Stimulated activated CD4-positive, alpha-beta T cell treated with anti-CD3 and anti-CD28 coated beads, Interleukin-15, amount 100 ng/mL, for 48 hours (primary cell): Measurements from ENCODE around the gene PAPLN.

Experiments
- DNase-seq, 2 donors: peaks; one replicate each; pipeline ENCODE4 v3.0.0-alpha.2; 2020; ENCODE audit warnings: low read depth in 2 of 2

The PAPLN gene

GRCh38 chr14:73245480-73246325 is 8.4 kb downstream of the PAPLN start:
- DNase-seq: peak in 1 of 2 donors; percentile 17

GRCh38 chr14:73246387-73247150 is 9.3 kb downstream of the PAPLN start:
- no peak for DNase-seq

- no peak for DNase-seq
Measured at GRCh38 chr14:73248108-73248868, 11.0 kb downstream of the PAPLN start.

GRCh38 chr14:73249108-73249507 is 11.8 kb downstream of the PAPLN start:
- DNase-seq: no peak

GRCh38 chr14:73249564-73250316 is 12.4 kb downstream of the PAPLN start:
- no peak for DNase-seq

- no peak for DNase-seq
Measured at GRCh38 chr14:73250317-73250713, 13.0 kb downstream of the PAPLN start.

GRCh38 chr14:73250781-73251500 is 13.6 kb downstream of the PAPLN start:
- no peak for DNase-seq

- no peak for DNase-seq
Measured at GRCh38 chr14:73251516-73252215, 14.4 kb downstream of the PAPLN start.

GRCh38 chr14:73252491-73253322 is 15.4 kb downstream of the PAPLN start:
- DNase-seq: no peak

GRCh38 chr14:73253323-73253610 is 16.0 kb downstream of the PAPLN start:
- DNase-seq: no peak

- no peak for DNase-seq
Measured at GRCh38 chr14:73253721-73254120, 16.4 kb downstream of the PAPLN start.

GRCh38 chr14:73254247-73255004 is 17.1 kb downstream of the PAPLN start:
- DNase-seq: no peak

- DNase-seq: no peak
Measured at GRCh38 chr14:73255005-73255400, 17.7 kb downstream of the PAPLN start.

- DNase-seq: no peak
Measured at GRCh38 chr14:73255693-73256225, 18.5 kb downstream of the PAPLN start.

GRCh38 chr14:73258076-73258475 is 20.8 kb downstream of the PAPLN start:
- no peak for DNase-seq

GRCh38 chr14:73258845-73259611 is 21.7 kb downstream of the PAPLN start:
- DNase-seq: no peak

- no peak for DNase-seq
Measured at GRCh38 chr14:73259837-73260236, 22.5 kb downstream of the PAPLN start.

- no peak for DNase-seq
Measured at GRCh38 chr14:73260574-73260973, 23.3 kb downstream of the PAPLN start.
